DND-41 (cell line): ENCODE results near the gene MCF2L.

Source experiments
- ATAC-seq: fragments of 200-7000 bp; cut with Tn5 transposase; 3 replicates; pipeline ENCODE4 v1.9.1; 2021; ENCODE audit warnings: low read depth; ENCODE audit not compliant: insufficient read depth
- DNase-seq: peaks from one replicate; pipeline ENCODE4 v3.0.0-alpha.2; 2020
- H2AFZ ChIP-seq: 2 replicates; pipeline ENCODE4 v1.6.0; 2012; ENCODE audit warnings: low read depth, low read length
- H3K27ac ChIP-seq: 2 replicates; pipeline ENCODE4 v1.5.1; 2012; ENCODE audit warnings: low read length, inconsistent platforms
- H3K27me3 ChIP-seq: fragments of 200-600 bp; sonication (generic); 2 replicates; pipeline ENCODE4 v1.6.0; 2012; ENCODE audit warnings: low read length, mild to moderate bottlenecking, inconsistent platforms; ENCODE audit not compliant: insufficient read depth, poor library complexity
- H3K36me3 ChIP-seq: 2 replicates; pipeline ENCODE4 v1.5.1; 2012; ENCODE audit warnings: low read length, inconsistent platforms; ENCODE audit not compliant: insufficient read depth
- H3K4me1 ChIP-seq: 2 replicates; pipeline ENCODE4 v1.5.1; 2012; ENCODE audit warnings: mild to moderate bottlenecking, low read length; ENCODE audit not compliant: insufficient read depth
- H3K4me2 ChIP-seq: 2 replicates; pipeline ENCODE4 v1.6.0; 2012; ENCODE audit warnings: mild to moderate bottlenecking, moderate library complexity, low read length, inconsistent platforms; ENCODE audit not compliant: insufficient read depth
- H3K4me3 ChIP-seq, 2 experiments: fragments of 200-600 bp in 1 of 2; shearing (Covaris generic) in 1 of 2; 2 replicates each; pipeline ENCODE4 v1.5.1; 2012 to 2016; ENCODE audit warnings: inconsistent platforms in 2 of 2, low read length in 2 of 2, mild to moderate bottlenecking in 2 of 2, low read depth in 1 of 2, moderate library complexity in 1 of 2
- H3K79me2 ChIP-seq: 2 replicates; pipeline ENCODE4 v1.6.0; 2012; ENCODE audit warnings: low read length, inconsistent platforms; ENCODE audit not compliant: insufficient read depth
- H3K9ac ChIP-seq: 2 replicates; pipeline ENCODE4 v1.6.0; 2012; ENCODE audit warnings: low read depth, mild to moderate bottlenecking, inconsistent platforms, low read length, moderate library complexity
- H3K9me3 ChIP-seq: 2 replicates; pipeline ENCODE4 v1.5.1; 2012; ENCODE audit warnings: low read length, moderate library complexity, mild to moderate bottlenecking, inconsistent platforms; ENCODE audit not compliant: insufficient read depth, severe bottlenecking
- H4K20me1 ChIP-seq: 2 replicates; pipeline ENCODE4 v1.6.0; 2012; ENCODE audit warnings: low read length; ENCODE audit not compliant: insufficient read depth
- EZH2 ChIP-seq: IDR thresholded peaks from 3 replicates; pipeline ENCODE4 v1.6.1; 2012; ENCODE audit warnings: borderline replicate concordance, low read depth, mild to moderate bottlenecking, moderate library complexity, low read length, inconsistent platforms; ENCODE audit not compliant: severe bottlenecking
- TF ChIP-seq, protein P1 (sequence below): IDR thresholded peaks from 2 replicates; pipeline ENCODE4 v1.5.1; 2012; ENCODE audit warnings: borderline replicate concordance, low read length, moderate library complexity, mild to moderate bottlenecking; ENCODE audit not compliant: poor library complexity, severe bottlenecking; ENCODE audit errors: extremely low read depth

MCF2L gene

GRCh38 chr13:113004126-113004525 is 35.1 kb downstream of the MCF2L start:
- no peak overlapping the region for H3K27ac ChIP-seq
- no peak overlapping the region for H2AFZ ChIP-seq
- ATAC-seq, result no peak
- no peaks in the 10 kb centered on the region for H3K79me2 ChIP-seq
- TF ChIP-seq EZH2, result no peak
- TF ChIP-seq, protein P1, sequence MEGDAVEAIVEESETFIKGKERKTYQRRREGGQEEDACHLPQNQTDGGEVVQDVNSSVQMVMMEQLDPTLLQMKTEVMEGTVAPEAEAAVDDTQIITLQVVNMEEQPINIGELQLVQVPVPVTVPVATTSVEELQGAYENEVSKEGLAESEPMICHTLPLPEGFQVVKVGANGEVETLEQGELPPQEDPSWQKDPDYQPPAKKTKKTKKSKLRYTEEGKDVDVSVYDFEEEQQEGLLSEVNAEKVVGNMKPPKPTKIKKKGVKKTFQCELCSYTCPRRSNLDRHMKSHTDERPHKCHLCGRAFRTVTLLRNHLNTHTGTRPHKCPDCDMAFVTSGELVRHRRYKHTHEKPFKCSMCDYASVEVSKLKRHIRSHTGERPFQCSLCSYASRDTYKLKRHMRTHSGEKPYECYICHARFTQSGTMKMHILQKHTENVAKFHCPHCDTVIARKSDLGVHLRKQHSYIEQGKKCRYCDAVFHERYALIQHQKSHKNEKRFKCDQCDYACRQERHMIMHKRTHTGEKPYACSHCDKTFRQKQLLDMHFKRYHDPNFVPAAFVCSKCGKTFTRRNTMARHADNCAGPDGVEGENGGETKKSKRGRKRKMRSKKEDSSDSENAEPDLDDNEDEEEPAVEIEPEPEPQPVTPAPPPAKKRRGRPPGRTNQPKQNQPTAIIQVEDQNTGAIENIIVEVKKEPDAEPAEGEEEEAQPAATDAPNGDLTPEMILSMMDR, result no peak
- H4K20me1 ChIP-seq, result peaks cover 67% of the 10 kb centered on the region
- DNase-seq, result no peak
- H3K4me1 ChIP-seq, result no peaks in the 10 kb centered on the region
- no peaks in the 10 kb centered on the region for H3K36me3 ChIP-seq
- H3K27me3 ChIP-seq, result no peaks in the 10 kb centered on the region
- H3K4me3 ChIP-seq, result no peak overlapping the region
- H3K4me2 ChIP-seq, result no peak overlapping the region
- H3K9me3 ChIP-seq, result no peaks in the 10 kb centered on the region
- H3K9ac ChIP-seq, result no peak overlapping the region

- Histone ChIP-seq H3K4me1 (no peaks in the 10 kb centered on the region), H3K79me2 (no peaks in the 10 kb centered on the region), H3K27me3 (no peaks in the 10 kb centered on the region), H2AFZ (no peak overlapping the region), H4K20me1 (peaks cover 60% of the 10 kb centered on the region), H3K4me3 (no peak overlapping the region), H3K36me3 (no peaks in the 10 kb centered on the region), H3K27ac (no peak overlapping the region), H3K4me2 (no peak overlapping the region), H3K9ac (no peak overlapping the region), H3K9me3 (no peaks in the 10 kb centered on the region)
- TF ChIP-seq EZH2, result no peak
- TF ChIP-seq, protein P1, result no peak
- DNase-seq (peak; percentile 12), ATAC-seq (no peak)
Measured at GRCh38 chr13:113005076-113005865, 36.3 kb downstream of the MCF2L start.

GRCh38 chr13:113005997-113006396 is 37.0 kb downstream of the MCF2L start:
- TF ChIP-seq, protein P1, result no peak
- no peak for TF ChIP-seq EZH2
- Histone ChIP-seq H3K9ac (no peak overlapping the region), H3K36me3 (no peaks in the 10 kb centered on the region), H4K20me1 (peaks cover 58% of the 10 kb centered on the region), H3K27ac (no peak overlapping the region), H3K27me3 (no peaks in the 10 kb centered on the region), H3K79me2 (no peaks in the 10 kb centered on the region), H3K4me1 (no peaks in the 10 kb centered on the region), H3K4me3 (no peak overlapping the region), H2AFZ (no peak overlapping the region), H3K4me2 (no peak overlapping the region), H3K9me3 (no peaks in the 10 kb centered on the region)
- ATAC-seq, result no peak
- DNase-seq, result no peak
